Common myeloid progenitor, CD34-positive (primary cell): ENCODE measurements around the gene MAP3K14.
"Not testable (repeated sequence)": the region's sequence is repeated elsewhere in the genome, so short reads cannot be mapped to it uniquely, and the experiment has no call there.

Experiments
- CTCF ChIA-PET: fragments of 350-600 bp; sonication (Branson Sonifier 250); formaldehyde crosslinking; loops from one replicate; lab custom pipeline; 2021; ENCODE audit warnings: antibody characterized with exemption; lab: Charles Lee
- POLR2A ChIA-PET: fragments of 350-600 bp; sonication (Branson Sonifier 250); formaldehyde crosslinking; loops from one replicate; lab custom pipeline; 2021; ENCODE audit warnings: antibody characterized with exemption; lab: Charles Lee
- DNase-seq, 3 donors: peaks; one replicate each; pipeline versions ENCODE4 v3.0.0 to v3.0.0-alpha.2; 2013
- H3K27ac ChIP-seq, 2 experiments: 1 replicate in 1 of 2; 2 replicates in 1 of 2; pipeline ENCODE4 v1.7.0; 2013; ENCODE audit warnings: inconsistent platforms in 2 of 2, low read length in 2 of 2, mild to moderate bottlenecking in 2 of 2, low read depth in 1 of 2, moderate library complexity in 1 of 2; ENCODE audit not compliant: severe bottlenecking in 2 of 2, insufficient read depth in 1 of 2, poor library complexity in 1 of 2
- H3K27me3 ChIP-seq, 5 experiments: replicated peaks in 2 of 5; 1 replicate in 3 of 5; 2 replicates in 2 of 5; pipeline versions ENCODE4 v1.6.1 to v1.7.0; 2013; ENCODE audit warnings: low read length in 4 of 5, mild to moderate bottlenecking in 2 of 5, moderate library complexity in 2 of 5, inconsistent platforms in 1 of 5; ENCODE audit not compliant: insufficient read depth in 5 of 5, control insufficient read depth in 4 of 5
- H3K36me3 ChIP-seq, 4 experiments: 1 replicate in 2 of 4; 2 replicates in 2 of 4; pipeline versions ENCODE4 v1.6.1 to v1.7.0; 2013; ENCODE audit warnings: low read length in 3 of 4, control low read depth in 1 of 4, mild to moderate bottlenecking in 1 of 4; ENCODE audit not compliant: control insufficient read depth in 4 of 4, insufficient read depth in 4 of 4
- H3K4me1 ChIP-seq, 4 experiments: 1 replicate in 3 of 4; 2 replicates in 1 of 4; pipeline versions ENCODE4 v1.6.1 to v1.7.1; 2013; ENCODE audit warnings: low read length in 3 of 4, mild to moderate bottlenecking in 3 of 4, control low read depth in 1 of 4, inconsistent platforms in 1 of 4, moderate library complexity in 1 of 4; ENCODE audit not compliant: control insufficient read depth in 4 of 4, insufficient read depth in 4 of 4; ENCODE audit errors: control extremely low read depth in 1 of 4
- H3K4me3 ChIP-seq, 7 experiments: 1 replicate in 4 of 7; 2 replicates in 3 of 7; pipeline versions ENCODE4 v1.5.1 to v1.7.0; 2013; ENCODE audit warnings: mild to moderate bottlenecking in 7 of 7, low read length in 6 of 7, moderate library complexity in 6 of 7, inconsistent platforms in 2 of 7, low read depth in 2 of 7, control low read depth in 1 of 7; ENCODE audit not compliant: insufficient read depth in 4 of 7, control insufficient read depth in 1 of 7; ENCODE audit errors: extremely low read depth in 1 of 7
- H3K9me3 ChIP-seq, 5 experiments: 1 replicate in 4 of 5; 2 replicates in 1 of 5; pipeline versions ENCODE4 v1.6.1 to v1.7.1; 2013; ENCODE audit warnings: low read length in 4 of 5, mild to moderate bottlenecking in 2 of 5, inconsistent platforms in 1 of 5, low read depth in 1 of 5, moderate library complexity in 1 of 5; ENCODE audit not compliant: control insufficient read depth in 4 of 5, insufficient read depth in 2 of 5; ENCODE audit errors: control extremely low read depth in 1 of 5
- WGBS: methylation state at CpG from one replicate; pipeline ENCODE4 v1.1.5; 2013; ENCODE audit not compliant: insufficient coverage; 5-methylcytosine and 5-hydroxymethylcytosine counted together

The MAP3K14 gene

DNA sequence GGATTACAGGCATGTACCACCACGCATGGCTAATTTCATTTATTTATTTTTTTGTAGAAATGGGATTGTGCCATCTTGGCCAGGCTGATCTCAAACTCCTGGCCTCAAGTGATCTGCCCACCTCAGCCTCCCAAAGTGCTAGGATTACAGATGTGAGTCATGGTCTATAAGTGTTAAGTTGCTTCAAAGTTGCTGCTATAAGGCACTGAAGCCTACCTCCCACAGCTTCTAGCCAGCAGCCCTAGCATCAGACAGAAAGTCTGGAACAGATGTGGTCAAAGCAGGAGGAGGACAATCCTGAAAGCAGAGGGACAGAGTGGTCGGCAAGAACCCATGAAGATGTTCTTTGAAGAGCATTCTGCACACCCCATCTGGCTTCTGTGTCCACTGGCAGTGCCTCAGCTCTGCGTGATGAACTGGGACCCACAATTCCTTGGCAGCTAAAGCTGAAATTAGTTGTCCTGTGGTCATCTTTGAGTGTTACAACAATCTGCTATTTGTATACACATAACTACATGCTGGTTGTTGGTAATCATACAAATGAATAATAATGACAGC lies 11.2 kb downstream of the MAP3K14 start:
- DNase-seq: no peak
- CTCF ChIA-PET: interaction anchor here (1.1 to 4.7 kb wide), 6 partner anchors 9 to 77 kb away, joined by 3 to 28 read pairs (median 3); no protein-coding TSS in a partner anchor
- H3K4me1 ChIP-seq: peaks cover 18 to 50% (median 41%) of the 10 kb centered on the region in 4 experiments
- H3K36me3 ChIP-seq: peaks cover 0 to 11% (median 2%) of the 10 kb centered on the region in 4 experiments
- no peak overlapping the region for H3K27ac ChIP-seq
- no peaks in the 10 kb centered on the region for H3K27me3 ChIP-seq
- WGBS: 100% methylated on average over 3 of the region's 3 CpGs
- no peak overlapping the region for H3K4me3 ChIP-seq
- H3K9me3 ChIP-seq: no peaks in the 10 kb centered on the region
- POLR2A ChIA-PET: no interaction called here

DNA sequence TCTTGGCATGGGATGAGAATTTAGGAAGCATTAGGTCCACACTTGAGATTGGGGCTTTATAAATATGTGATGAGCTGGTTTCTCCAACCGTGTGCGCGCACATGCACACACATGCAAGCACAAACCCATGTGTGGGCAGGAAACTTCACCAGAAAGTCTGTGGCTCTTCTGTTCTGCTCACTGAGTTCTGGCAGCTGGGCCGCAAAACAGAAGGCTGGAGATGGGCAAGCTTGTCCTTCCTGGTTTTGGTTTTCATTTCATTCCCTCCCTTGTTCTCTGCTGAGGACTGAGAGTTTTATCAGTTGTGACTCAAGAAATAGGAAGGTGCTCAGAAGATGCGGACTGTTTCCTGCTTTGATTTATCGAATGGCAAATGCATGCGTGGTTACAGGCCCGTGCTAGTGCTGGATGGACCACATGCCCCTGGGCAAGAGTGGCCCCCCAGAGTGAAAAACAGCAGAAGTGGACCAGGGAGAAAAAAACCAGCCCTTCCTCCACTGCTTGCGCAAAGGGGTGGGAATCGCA lies 14.1 kb downstream of the MAP3K14 start:
- WGBS: 46% methylated on average over 10 of the region's 10 CpGs
- H3K27ac ChIP-seq: no peak overlapping the region

GRCh38 chr17:45302220-45302619 lies 14.6 kb downstream of the MAP3K14 start:
- not testable (repeated sequence) for H3K4me3 ChIP-seq, H3K9me3 ChIP-seq, DNase-seq, H3K36me3 ChIP-seq, H3K27ac ChIP-seq, H3K27me3 ChIP-seq
- CTCF ChIA-PET: interaction anchor here (1.0 to 2.4 kb wide), 6 partner anchors 9 to 83 kb away, joined by 3 to 11 read pairs (median 5); partner anchors contain the start of gene MAP3K14
- WGBS: 95% methylated on average over 5 of the region's 9 CpGs
- POLR2A ChIA-PET: interaction anchor here (0.7 kb wide), 1 partner anchor 109 kb away, joined by 7 read pairs; no protein-coding TSS in a partner anchor
- peaks cover 10 to 57% (median 39%) of the 10 kb centered on the region in 4 experiments for H3K4me1 ChIP-seq

More for the DNA sequence above, 14.1 kb downstream of the MAP3K14 start:
- DNase-seq: peak in 2 of 3 donors; percentile 79 to 80
- POLR2A ChIA-PET: interaction anchor here (0.9 kb wide), 1 partner anchor 19 kb away, joined by 3 read pairs; no protein-coding TSS in a partner anchor
- Histone ChIP-seq H3K4me1 (peaks cover 13 to 60% (median 43%) of the 10 kb centered on the region in 4 experiments), H3K36me3 (peaks cover 0 to 7% (median 1%) of the 10 kb centered on the region in 4 experiments), H3K27me3 (no peaks in the 10 kb centered on the region), H3K9me3 (no peaks in the 10 kb centered on the region), H3K4me3 (peak overlapping the region in 1 of 7 experiments; percentile 9)
- CTCF ChIA-PET: interaction anchor here (0.8 to 2.4 kb wide), 8 partner anchors 8 to 82 kb away, joined by 3 to 11 read pairs (median 4); partner anchors contain the start of gene MAP3K14

DNA sequence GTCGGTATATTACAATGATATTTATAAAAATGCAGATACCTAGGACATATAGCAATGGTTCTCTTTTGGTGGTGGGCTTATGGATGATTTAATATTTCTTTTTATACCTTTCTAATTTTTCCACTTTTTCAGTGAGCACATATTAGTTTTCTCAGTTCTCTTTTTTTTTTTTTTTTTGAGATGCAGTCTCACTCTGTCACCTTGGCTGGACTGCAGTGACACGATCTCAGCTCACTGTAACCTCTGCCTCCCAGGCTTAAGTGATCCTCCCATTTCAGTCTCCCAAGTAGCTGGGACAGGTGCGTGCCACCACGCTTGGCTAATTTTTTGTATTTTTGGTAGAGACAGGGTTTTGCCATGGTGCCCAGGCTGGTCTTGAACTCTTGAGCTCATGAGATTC lies 15.1 kb downstream of the MAP3K14 start:
- H3K27ac ChIP-seq: no peak overlapping the region
- WGBS: 100% methylated on average over 1 of the region's 4 CpGs
- POLR2A ChIA-PET: interaction anchor here (0.7 kb wide), 1 partner anchor 109 kb away, joined by 7 read pairs; no protein-coding TSS in a partner anchor
- CTCF ChIA-PET: interaction anchor here (1.6 to 2.4 kb wide), 2 partner anchors 16 to 83 kb away, joined by 5 to 11 read pairs; partner anchors contain the start of gene MAP3K14
- H3K4me1 ChIP-seq: peaks cover 9 to 58% (median 39%) of the 10 kb centered on the region in 4 experiments
- no peaks in the 10 kb centered on the region for H3K9me3 ChIP-seq
- peaks cover 0 to 7% (median 1%) of the 10 kb centered on the region in 4 experiments for H3K36me3 ChIP-seq
- DNase-seq: no peak
- H3K27me3 ChIP-seq: no peaks in the 10 kb centered on the region
- H3K4me3 ChIP-seq: no peak overlapping the region

GRCh38 chr17:45300060-45300751 lies 16.6 kb downstream of the MAP3K14 start:
- Histone ChIP-seq H3K9me3 (no peaks in the 10 kb centered on the region), H3K36me3 (peaks cover 0 to 3% (median 1%) of the 10 kb centered on the region in 4 experiments), H3K27ac (no peak overlapping the region), H3K27me3 (no peaks in the 10 kb centered on the region), H3K4me3 (no peak overlapping the region), H3K4me1 (peaks cover 20 to 65% (median 45%) of the 10 kb centered on the region in 4 experiments)
- 92% methylated on average over 6 of the region's 7 CpGs for WGBS
- ChIA-PET CTCF (interaction anchor here (1.0 to 2.6 kb wide), 4 partner anchors 8 to 88 kb away, joined by 3 to 12 read pairs (median 4); partner anchors contain the start of gene MAP3K14), POLR2A (interaction anchor here (0.7 kb wide), 1 partner anchor 17 kb away, joined by 3 read pairs; the partner anchor contains the start of gene MAP3K14)
- no peak for DNase-seq

- H3K4me1 ChIP-seq: peaks cover 23 to 73% (median 52%) of the 10 kb centered on the region in 4 experiments
These were observed 17.5 kb downstream of the MAP3K14 start for GRCh38 chr17:45299361-45299760.

More at GRCh38 chr17:45299361-45299760, 17.5 kb downstream of the MAP3K14 start:
- no peak overlapping the region for H3K27ac ChIP-seq
- ChIA-PET CTCF (interaction anchor here (1.0 to 2.6 kb wide), 4 partner anchors 9 to 85 kb away, joined by 3 to 12 read pairs (median 3); no protein-coding TSS in a partner anchor), POLR2A (no interaction called here)
- peaks cover 0 to 3% (median 1%) of the 10 kb centered on the region in 4 experiments for H3K36me3 ChIP-seq
- 17% methylated on average over 1 of the region's 2 CpGs for WGBS
- no peaks in the 10 kb centered on the region for H3K9me3 ChIP-seq
- H3K27me3 ChIP-seq: no peaks in the 10 kb centered on the region
- H3K4me3 ChIP-seq: no peak overlapping the region
- DNase-seq: peak in 2 of 3 donors; percentile 54 to 63
